ENCODE measurements around the gene IRF8. TPM values are rescaled to one million over a fixed set of nuclear protein-coding genes. Genes with fewer than 3 reads are reported as not detected.
"Not testable (repeated sequence)": the region's sequence is repeated elsewhere in the genome, so short reads cannot be mapped to it uniquely, and the experiment has no call there.

The IRF8 gene
- total and polyA plus RNA-seq, 12 donors = 0.72 to 29.4 (median 2.1) TPM

GRCh38 chr16:85856585-85856984 is 42.4 kb upstream of the IRF8 start:
- Histone ChIP-seq H3K27ac (no peak overlapping the region), H3K27me3 (peaks cover 0 to 39% (median 25%) of the 10 kb centered on the region in 7 donors), H3K4me1 (peaks cover 0 to 50% (median 0%) of the 10 kb centered on the region in 9 donors), H3K36me3 (no peaks in the 10 kb centered on the region), H3K9me3 (peaks cover 0 to 4% (median 0%) of the 10 kb centered on the region in 11 donors), H3K4me3 (no peak overlapping the region)
- ATAC-seq (no peak), DNase-seq (no peak)
- 81 to 83% methylated on average over 5 of the region's 5 CpGs for whole genome bisulfite sequencing, 2 donors
- intact Hi-C loops (cut with DNase I) = no loop called here
- TF ChIP-seq CTCF (IDR thresholded peaks at IDR 0.05) = no peak

GRCh38 chr16:85857406-85857805 is 41.6 kb upstream of the IRF8 start:
- Histone ChIP-seq H3K36me3 (no peaks in the 10 kb centered on the region), H3K27ac (no peak overlapping the region), H3K4me3 (no peak overlapping the region), H3K9me3 (peaks cover 0 to 4% (median 0%) of the 10 kb centered on the region in 11 donors), H3K4me1 (peaks cover 0 to 42% (median 0%) of the 10 kb centered on the region in 9 donors), H3K27me3 (peaks cover 0 to 36% (median 24%) of the 10 kb centered on the region in 7 donors)
- WGBS, 2 donors = 73 to 74% methylated on average over 7 of the region's 7 CpGs
- ATAC-seq = no peak
- no peak for TF ChIP-seq CTCF (IDR thresholded peaks at IDR 0.05)
- intact Hi-C loops (cut with DNase I) = no loop called here
- DNase-seq = no peak

- ATAC-seq; H3K4me3 ChIP-seq; intact Hi-C loops (cut with DNase I); H3K9me3 ChIP-seq; DNase-seq; H3K36me3 ChIP-seq; H3K27ac ChIP-seq: not testable (repeated sequence)
- Histone ChIP-seq H3K4me1 (peaks cover 0 to 38% (median 0%) of the 10 kb centered on the region in 9 donors), H3K27me3 (peaks cover 0 to 36% (median 24%) of the 10 kb centered on the region in 7 donors)
- 84 to 86% methylated on average over 7 of the region's 7 CpGs for WGBS, 2 donors
Measured at GRCh38 chr16:85858571-85858970, 40.4 kb upstream of the IRF8 start.

- H3K4me1 ChIP-seq = peaks cover 0 to 33% (median 0%) of the 10 kb centered on the region in 9 donors
- H3K27ac ChIP-seq = no peak overlapping the region
- H3K9me3 ChIP-seq = peaks cover 0 to 7% (median 0%) of the 10 kb centered on the region in 11 donors
- intact Hi-C loops (cut with DNase I) = no loop called here
- ATAC-seq (no peak), DNase-seq (no peak)
- H3K36me3 ChIP-seq = no peaks in the 10 kb centered on the region
- H3K27me3 ChIP-seq = peaks cover 0 to 36% (median 24%) of the 10 kb centered on the region in 7 donors
- TF ChIP-seq CTCF (IDR thresholded peaks at IDR 0.05) = no peak
- no peak overlapping the region for H3K4me3 ChIP-seq
- WGBS, 2 donors = 76 to 78% methylated on average over 16 of the region's 16 CpGs
Measured at GRCh38 chr16:85858984-85859817, 39.8 kb upstream of the IRF8 start.

GRCh38 chr16:85859818-85860125 is 39.2 kb upstream of the IRF8 start:
- intact Hi-C loops (cut with DNase I) = no loop called here
- no peak for TF ChIP-seq CTCF (IDR thresholded peaks at IDR 0.05)
- no peak for ATAC-seq
- H3K9me3 ChIP-seq = peaks cover 0 to 13% (median 0%) of the 10 kb centered on the region in 11 donors
- H3K4me3 ChIP-seq = no peak overlapping the region
- no peaks in the 10 kb centered on the region for H3K36me3 ChIP-seq
- H3K27me3 ChIP-seq = peaks cover 0 to 36% (median 24%) of the 10 kb centered on the region in 7 donors
- no peak for DNase-seq
- H3K27ac ChIP-seq = no peak overlapping the region
- peaks cover 0 to 27% (median 0%) of the 10 kb centered on the region in 9 donors for H3K4me1 ChIP-seq
- 57 to 68% methylated on average over 7 of the region's 7 CpGs for WGBS, 2 donors

Measured in heart right ventricle (tissue), 16 donors.